NCI-H748 (cell line): Measurements from ENCODE around the gene MAST4.
"Not testable (repeated sequence)": the region's sequence is repeated elsewhere in the genome, so short reads cannot be mapped to it uniquely, and the experiment has no call there.

Source experiments
- DNase-seq: peaks from one replicate; lab custom pipeline; 2025; ENCODE audit not compliant: unreplicated experiment; lab: John Stamatoyannopoulos, UW

MAST4 gene

GRCh38 chr5:66805514-66806430 lies 209.6 kb downstream of the MAST4 start:
- no peak for DNase-seq

DNA sequence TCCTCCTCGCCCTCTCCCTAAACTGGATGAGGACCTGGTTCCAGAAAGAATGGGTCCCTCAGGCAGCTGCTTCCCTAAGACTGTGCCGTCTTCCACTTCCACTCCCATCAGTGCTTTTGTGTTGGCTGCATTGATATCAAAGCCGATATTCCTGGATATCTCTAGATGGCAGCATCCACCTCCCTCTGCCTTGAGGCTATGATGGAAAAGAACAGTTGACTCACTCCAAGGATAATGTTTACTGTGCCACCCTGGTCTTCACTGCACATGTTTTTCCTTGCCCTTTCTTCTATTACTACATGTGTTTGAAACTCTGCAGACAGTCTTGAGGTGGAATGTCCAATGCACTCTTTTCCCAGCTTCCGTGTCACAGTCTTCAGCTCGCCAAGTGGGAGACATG lies 211.6 kb downstream of the MAST4 start:
- DNase-seq, result peak; percentile 59

DNA sequence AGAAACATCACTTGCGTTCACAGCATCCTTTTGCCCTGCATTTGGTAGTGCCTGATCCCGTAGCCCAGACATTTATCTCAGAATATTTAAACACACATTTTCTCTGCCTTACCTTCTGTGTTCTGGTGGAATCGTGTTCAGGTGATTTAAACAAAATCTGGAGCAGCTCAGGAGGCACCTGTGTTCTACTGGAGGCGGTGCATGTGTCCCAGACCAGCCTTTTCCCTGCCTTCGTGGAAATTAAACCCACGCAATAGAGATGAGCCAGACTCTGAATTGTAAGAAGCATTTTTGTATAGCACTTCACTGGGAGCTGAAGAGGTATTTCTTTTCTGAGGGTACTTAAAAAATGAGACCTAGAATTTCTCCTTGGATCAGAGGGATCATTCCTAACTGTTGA lies 212.5 kb downstream of the MAST4 start:
- no peak for DNase-seq

GRCh38 chr5:66810151-66810550 lies 214.0 kb downstream of the MAST4 start:
- no peak for DNase-seq

- no peak for DNase-seq
Measured at GRCh38 chr5:66810848-66811261, 214.7 kb downstream of the MAST4 start.

DNA sequence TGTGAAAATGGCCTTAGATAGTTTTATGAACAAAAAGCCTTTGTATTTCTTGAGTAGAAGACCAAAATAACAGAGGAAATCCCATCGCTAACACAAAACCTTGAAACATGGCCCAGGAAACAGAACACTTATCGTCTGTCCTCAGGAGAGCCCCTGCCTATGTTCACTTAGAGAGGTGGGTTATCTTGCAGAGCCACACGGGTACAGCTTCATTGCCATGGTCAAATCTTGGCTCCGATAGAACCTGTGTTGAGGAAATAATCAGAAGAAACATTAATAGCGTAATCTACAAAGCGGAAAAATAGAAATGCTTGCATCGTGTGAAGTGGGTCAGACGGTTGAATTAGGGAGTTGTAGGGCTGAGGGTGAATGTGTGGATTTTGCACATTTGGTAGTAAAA lies 216.1 kb downstream of the MAST4 start:
- no peak for DNase-seq

DNA sequence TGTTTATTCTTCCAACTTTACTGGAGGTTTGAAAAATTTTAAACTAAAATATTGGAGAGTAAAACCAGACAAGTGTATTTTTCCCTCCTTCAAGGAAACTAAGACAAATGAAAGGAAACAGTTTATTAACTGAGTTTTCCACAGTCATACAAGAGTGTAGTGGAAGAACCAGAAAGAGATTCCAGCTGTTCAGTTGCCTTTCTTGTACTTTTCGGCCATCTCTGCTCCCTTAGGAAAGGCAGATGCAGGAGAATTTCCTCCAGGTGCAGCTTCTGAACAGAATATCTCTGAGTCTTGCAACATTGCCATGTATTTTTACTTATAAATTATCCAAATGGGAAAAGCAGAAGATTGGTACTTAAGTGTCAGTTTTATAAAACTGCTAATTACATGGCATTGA lies 217.1 kb downstream of the MAST4 start:
- DNase-seq, result no peak

- DNase-seq, result peak; percentile 62
Measured at GRCh38 chr5:66814146-66814991, 218.2 kb downstream of the MAST4 start.

GRCh38 chr5:66818304-66818934 lies 222.2 kb downstream of the MAST4 start:
- no peak for DNase-seq

GRCh38 chr5:66818935-66819328 lies 222.7 kb downstream of the MAST4 start:
- no peak for DNase-seq

GRCh38 chr5:66820630-66821207 lies 224.5 kb downstream of the MAST4 start:
- DNase-seq, result no peak

- DNase-seq, result no peak
Measured at GRCh38 chr5:66821688-66822429, 225.7 kb downstream of the MAST4 start.

GRCh38 chr5:66822906-66823305 lies 226.7 kb downstream of the MAST4 start:
- DNase-seq, result not testable (repeated sequence)

DNA sequence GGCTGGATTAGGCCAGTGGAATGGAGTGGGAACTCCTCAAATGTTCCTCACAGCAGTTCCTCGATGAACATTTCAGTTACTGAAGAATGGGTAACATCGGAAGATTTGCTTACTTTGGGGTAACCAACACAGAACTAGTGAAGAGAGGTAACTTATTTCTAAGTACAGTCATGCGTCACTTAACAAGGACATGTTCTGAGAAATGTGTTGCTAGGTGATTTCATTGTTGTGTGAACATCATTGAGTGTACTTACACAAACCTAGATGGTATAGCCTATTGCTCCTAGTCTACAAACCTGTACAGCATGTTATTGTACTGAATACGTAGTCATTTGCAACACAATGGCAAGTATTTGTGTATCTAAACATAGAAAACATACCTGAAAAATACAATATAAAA lies 228.3 kb downstream of the MAST4 start:
- DNase-seq, result no peak

- DNase-seq, result no peak
Measured at GRCh38 chr5:66826263-66826662, 230.1 kb downstream of the MAST4 start.

DNA sequence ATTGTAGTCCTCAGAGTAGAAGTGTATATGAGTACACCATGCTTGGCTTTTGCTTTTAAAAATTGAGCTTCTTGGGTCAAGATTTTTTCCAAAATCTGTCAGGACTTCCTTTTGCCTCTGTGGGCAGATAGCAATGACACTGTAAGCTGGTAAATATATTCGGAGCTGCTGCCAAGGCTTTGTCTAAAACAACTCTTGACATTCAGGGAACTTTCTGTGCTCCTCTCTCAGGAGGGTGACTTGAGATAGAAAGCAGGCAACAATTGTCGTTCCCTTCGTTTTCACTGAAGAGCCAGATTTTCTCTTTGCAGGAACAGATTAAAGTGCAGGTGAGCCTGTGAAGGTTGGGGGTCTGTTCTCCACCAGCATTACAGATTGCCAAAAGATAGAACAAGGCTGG lies 230.5 kb downstream of the MAST4 start:
- no peak for DNase-seq

- DNase-seq, result peak; percentile 61
Measured at GRCh38 chr5:66828046-66828547, 231.9 kb downstream of the MAST4 start.

GRCh38 chr5:66828548-66829357 lies 232.6 kb downstream of the MAST4 start:
- peak; percentile 90 for DNase-seq

DNA sequence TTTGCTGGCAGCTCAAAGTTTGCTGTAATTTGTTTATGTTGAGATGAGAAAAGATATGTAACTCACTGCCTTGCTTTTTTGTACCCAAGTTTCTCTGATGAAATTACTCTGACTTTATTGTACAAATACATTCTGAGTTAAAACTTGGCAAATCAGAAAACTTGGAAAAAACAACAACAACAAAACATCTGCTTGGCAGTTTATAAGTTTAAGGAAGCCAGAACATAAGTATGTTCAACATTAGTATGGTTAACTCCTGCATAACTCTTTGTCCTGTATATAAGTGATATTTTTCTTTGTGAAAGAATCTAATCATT lies 233.1 kb downstream of the MAST4 start:
- no peak for DNase-seq

DNA sequence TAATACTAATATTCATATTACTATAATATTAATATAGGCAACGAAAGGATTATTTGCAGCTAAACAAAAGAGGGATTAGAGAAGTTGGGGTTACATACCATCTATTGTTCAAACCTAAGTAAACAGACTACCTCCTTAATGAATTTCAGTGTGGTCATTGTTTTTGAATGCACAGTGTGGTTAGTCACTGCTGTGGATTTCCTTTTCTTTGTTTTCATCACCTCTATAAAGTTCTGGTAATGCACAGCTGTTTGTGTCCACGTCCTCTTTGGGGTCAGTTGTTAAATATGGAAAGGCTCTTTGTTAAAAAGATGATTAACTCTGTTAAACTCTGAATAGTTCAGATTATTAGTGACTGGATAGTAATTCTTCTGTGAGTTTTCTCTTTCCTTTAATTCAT lies 233.6 kb downstream of the MAST4 start:
- DNase-seq, result peak; percentile 33
